Stimulated activated CD8-positive, alpha-beta memory T cell treated with anti-CD3 and anti-CD28 coated beads, Interleukin-12 subunit alpha, Interleukin-12 subunit beta, amount 100 ng/mL, for 4 hours (primary cell): ENCODE data around the gene TAF11L14.
"Not testable (repeated sequence)": the region's sequence is repeated elsewhere in the genome, so short reads cannot be mapped to it uniquely, and the experiment has no call there.

Experiments
- DNase-seq: peaks from one replicate; pipeline ENCODE4 v3.0.0-alpha.2; 2020; ENCODE audit warnings: low read depth

Gene TAF11L14

GRCh38 chr5:17634160-17634559, at the start of gene TAF11L14:
Gene TAF11L14, plus strand, starts transcription at chr5:17634460.
- DNase-seq: no peak

GRCh38 chr5:17585658-17586057, 48.6 kb upstream of the TAF11L14 start, which contains the start of gene TAF11L7:
Gene TAF11L7, minus strand, starts transcription at chr5:17585758.
- DNase-seq: not testable (repeated sequence)

- DNase-seq: not testable (repeated sequence)
Measured at GRCh38 chr5:17590860-17591259, 43.4 kb upstream of the TAF11L14 start, which contains the start of gene TAF11L8. Gene TAF11L8, minus strand, starts transcription at chr5:17590960.

DNA sequence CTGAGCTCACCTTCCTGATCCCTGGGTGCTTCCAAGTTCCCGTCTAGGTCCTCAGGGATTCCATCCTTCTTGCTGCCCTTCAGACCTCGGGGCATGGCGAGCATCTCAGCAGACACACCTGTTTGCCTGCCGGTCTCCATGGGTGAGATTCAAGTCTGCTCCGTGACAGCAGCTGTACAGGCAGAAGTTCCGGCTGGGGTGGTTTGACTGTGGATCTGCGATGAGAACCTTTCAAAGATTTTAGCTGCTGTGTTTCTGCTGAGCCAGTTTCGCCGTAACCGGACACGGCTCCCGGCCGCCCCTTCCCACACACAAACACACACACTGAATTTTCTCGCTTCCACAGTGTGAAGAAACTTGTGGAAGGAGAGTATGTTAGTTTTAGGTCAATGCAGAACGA, 40.0 kb upstream of the TAF11L14 start, which contains the start of gene TAF11L9:
Gene TAF11L9, minus strand, starts transcription at position 140 of the 400 bp plus-strand sequence.
- not testable (repeated sequence) for DNase-seq

DNA sequence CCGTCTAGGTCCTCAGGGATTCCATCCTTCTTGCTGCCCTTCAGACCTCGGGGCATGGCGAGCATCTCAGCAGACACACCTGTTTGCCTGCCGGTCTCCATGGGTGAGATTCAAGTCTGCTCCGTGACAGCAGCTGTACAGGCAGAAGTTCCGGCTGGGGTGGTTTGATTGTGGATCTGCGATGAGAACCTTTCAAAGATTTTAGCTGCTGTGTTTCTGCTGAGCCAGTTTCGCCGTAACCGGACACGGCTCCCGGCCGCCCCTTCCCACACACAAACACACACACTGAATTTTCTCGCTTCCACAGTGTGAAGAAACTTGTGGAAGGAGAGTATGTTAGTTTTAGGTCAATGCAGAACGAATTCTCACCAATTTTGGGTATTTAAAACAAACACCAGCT, 36.5 kb upstream of the TAF11L14 start, which contains the start of gene TAF11L10:
Gene TAF11L10, minus strand, starts transcription at position 101 of the 400 bp plus-strand sequence.
- DNase-seq: not testable (repeated sequence)

GRCh38 chr5:17603880-17604279, 30.4 kb upstream of the TAF11L14 start, which contains the start of gene TAF11L11:
Gene TAF11L11, plus strand, starts transcription at chr5:17604183.
- DNase-seq: not testable (repeated sequence)

GRCh38 chr5:17604951-17605350, 29.3 kb upstream of the TAF11L14 start:
- no peak for DNase-seq

DNA sequence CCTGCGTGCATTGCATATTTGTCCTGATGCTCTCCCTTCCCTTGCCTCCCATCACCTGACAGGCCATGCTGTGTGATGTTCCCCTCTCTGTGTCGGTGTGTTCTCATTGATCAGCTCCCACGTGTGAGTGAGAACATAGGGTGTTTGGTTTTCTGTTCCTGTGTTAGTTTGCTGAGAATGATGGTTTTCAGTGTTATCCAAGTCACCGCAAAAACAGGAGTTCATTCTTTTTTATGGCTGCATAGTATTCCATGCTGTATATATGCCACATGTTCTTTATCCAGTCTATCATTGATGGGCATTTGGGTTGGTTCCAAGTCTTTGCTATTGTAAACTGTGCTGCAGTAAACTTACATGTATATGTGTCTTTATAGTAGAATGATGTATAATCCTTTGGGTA, 26.8 kb upstream of the TAF11L14 start:
- DNase-seq: not testable (repeated sequence)

DNA sequence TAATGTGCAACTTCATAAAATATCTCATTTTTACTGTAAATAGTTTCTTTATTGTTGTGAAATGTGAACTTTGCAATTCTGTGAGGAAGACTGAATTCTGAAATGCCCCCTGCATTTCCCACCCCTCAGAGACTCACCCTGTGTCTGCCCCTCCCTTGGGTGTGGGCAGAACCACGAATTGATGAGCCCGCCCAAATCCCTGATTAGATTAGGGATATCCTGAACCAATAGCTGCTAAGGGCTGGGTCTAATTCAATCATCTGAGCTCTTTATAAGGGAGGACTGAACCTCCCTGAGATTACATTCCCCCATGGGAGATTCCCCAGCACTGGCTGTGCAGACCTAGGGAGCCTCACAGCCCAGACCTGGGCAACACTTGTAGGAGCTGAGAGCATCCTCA, 24.2 kb upstream of the TAF11L14 start, which contains the start of gene TAF11L12:
Gene TAF11L12, plus strand, starts transcription at position 301 of the 400 bp plus-strand sequence.
- DNase-seq: not testable (repeated sequence)

GRCh38 chr5:17614872-17615605, 19.2 kb upstream of the TAF11L14 start:
- no peak for DNase-seq

DNA sequence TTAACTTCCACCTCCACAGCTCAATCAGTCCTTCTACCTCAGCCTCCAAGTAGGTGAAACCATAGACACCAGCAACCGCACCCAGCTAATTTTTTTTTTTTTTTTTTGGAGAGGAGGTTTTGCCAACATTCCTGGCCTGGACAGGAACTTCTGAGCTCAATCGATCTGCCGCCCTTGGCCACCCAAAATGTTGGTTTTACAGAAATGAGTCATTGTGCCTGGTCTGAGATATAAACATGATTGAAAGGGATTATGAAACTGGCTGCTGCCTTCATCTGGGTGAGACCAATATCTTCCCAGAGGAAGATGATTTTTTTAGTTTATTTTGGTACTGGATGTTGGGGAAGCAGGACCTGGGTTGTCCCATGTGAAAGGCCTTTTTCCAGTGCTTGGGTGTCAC, 14.9 kb upstream of the TAF11L14 start:
- no peak for DNase-seq

GRCh38 chr5:17620627-17621026, 13.6 kb upstream of the TAF11L14 start:
- no peak for DNase-seq

GRCh38 chr5:17625686-17626085, 8.6 kb upstream of the TAF11L14 start:
- DNase-seq: no peak

GRCh38 chr5:17631788-17632187, 2.5 kb upstream of the TAF11L14 start, which contains the start of gene TAF11L13:
Gene TAF11L13, plus strand, starts transcription at chr5:17632088.
- DNase-seq: not testable (repeated sequence)

- not testable (repeated sequence) for DNase-seq
Measured at GRCh38 chr5:17649232-17649631, 15.0 kb downstream of the TAF11L14 start.

DNA sequence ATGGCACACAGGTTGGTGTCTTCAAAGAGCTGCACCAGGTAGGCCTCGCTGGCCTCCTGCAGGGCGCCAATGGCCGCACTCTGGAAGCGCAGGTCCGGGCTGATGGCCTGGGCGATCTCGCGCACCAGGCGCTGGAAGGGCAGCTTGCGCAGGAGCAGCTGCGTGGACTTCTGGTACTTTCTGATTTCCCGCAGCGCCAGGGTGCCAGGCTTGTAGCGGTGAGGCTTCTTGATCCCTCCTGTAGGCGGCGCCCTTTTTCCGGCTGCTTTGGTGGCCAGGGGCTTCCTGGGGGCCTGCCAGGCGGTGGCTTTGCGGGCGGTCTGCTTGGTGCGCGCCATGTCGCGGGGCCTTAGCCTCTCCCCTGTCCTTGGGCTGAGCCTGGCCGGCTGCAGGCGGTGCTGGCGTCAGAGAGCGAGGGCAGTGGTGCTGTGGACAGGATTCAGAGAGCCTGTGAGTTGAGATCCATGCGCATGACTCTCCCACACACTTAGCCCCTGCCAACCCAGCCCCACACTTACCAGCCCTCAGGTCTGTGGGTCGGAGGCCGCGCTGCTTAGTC, 21.0 kb downstream of the TAF11L14 start:
- not testable (repeated sequence) for DNase-seq

GRCh38 chr5:17655921-17656320, 21.7 kb downstream of the TAF11L14 start:
- no peak for DNase-seq

GRCh38 chr5:17663182-17663581, 28.9 kb downstream of the TAF11L14 start:
- no peak for DNase-seq

GRCh38 chr5:17665836-17666235, 31.6 kb downstream of the TAF11L14 start:
- DNase-seq: no peak

DNA sequence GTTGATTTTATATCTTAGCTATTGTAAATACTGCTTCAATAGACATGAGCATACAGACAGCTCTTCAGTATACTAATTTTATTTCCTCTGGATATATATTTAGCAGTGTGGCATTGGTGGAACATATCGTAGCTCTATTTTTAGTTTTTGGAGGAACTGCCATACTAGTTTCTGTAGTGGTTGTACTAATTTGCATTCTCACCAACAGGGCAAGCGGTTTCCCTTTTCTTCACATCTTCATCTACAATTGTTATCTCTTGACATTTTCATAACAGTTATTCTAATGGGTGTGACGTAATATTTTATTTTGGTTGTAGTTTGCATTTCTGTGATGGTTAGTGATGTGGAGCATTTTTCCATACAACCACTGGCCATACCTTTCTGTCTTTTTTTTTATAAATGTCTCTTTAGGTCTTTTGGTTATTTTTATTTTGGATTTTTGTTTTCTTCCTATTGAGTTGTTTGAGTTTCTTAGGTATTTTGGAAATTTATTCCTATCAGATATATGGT, 32.5 kb downstream of the TAF11L14 start:
- no peak for DNase-seq

DNA sequence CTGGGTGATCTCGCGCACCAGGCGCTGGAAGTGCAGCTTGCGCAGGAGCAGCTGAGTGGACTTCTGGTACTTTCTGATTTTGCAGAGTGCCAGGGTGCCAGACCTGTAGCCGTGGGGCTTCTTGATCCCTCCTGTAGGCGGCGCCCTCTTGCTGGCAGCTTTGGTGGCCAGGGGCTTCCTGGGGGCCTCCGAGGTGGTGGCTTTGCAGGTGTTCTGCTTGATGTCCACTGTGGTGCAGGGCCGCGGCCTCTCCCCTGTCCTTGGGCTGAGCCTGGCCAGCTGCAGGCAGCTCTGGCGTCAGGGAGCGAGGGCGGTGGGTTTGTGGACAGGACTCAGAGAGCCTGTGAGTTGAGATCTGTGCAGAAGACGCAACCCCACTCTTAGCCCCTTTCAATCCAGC, 36.1 kb downstream of the TAF11L14 start:
- no peak for DNase-seq

- DNase-seq: no peak
Measured at GRCh38 chr5:17678751-17679324, 44.6 kb downstream of the TAF11L14 start.
